ENCODE measurements around the gene ZNF785.
"Not testable (repeated sequence)": the region's sequence is repeated elsewhere in the genome, so short reads cannot be mapped to it uniquely, and the experiment has no call there.

ZNF785 gene

GRCh38 chr16:30585400-30586191 is at the start of gene ZNF785:
Gene ZNF785, minus strand, starts transcription at chr16:30585697. Its CDS starts 86 bp downstream, at chr16:30585611.
- DNase-seq, result peak; percentile 76 to 99 (median 94)

GRCh38 chr16:30633526-30633925 is 48.0 kb upstream of the ZNF785 start:
- DNase-seq, result no peak

- not testable (repeated sequence) for DNase-seq
Measured at GRCh38 chr16:30632454-30632853, 47.0 kb upstream of the ZNF785 start.

GRCh38 chr16:30628628-30629540 is 43.4 kb upstream of the ZNF785 start:
- peak in 53 of 58 donors; percentile 5 to 88 (median 60) for DNase-seq

GRCh38 chr16:30626236-30626635 is 40.7 kb upstream of the ZNF785 start:
- DNase-seq, result no peak

- DNase-seq, result no peak
Measured at GRCh38 chr16:30623536-30624283, 38.2 kb upstream of the ZNF785 start.

- no peak for DNase-seq
Measured at GRCh38 chr16:30622455-30623032, 37.0 kb upstream of the ZNF785 start.

- no peak for DNase-seq
Measured at GRCh38 chr16:30621765-30622164, 36.3 kb upstream of the ZNF785 start.

- no peak for DNase-seq
Measured at GRCh38 chr16:30620169-30620568, 34.7 kb upstream of the ZNF785 start.

- no peak for DNase-seq
Measured at GRCh38 chr16:30619638-30620037, 34.1 kb upstream of the ZNF785 start.

- peak in 6 of 58 donors; percentile 3 to 33 (median 6) for DNase-seq
Measured at GRCh38 chr16:30619202-30619601, 33.7 kb upstream of the ZNF785 start.

GRCh38 chr16:30615358-30616091 is 30.0 kb upstream of the ZNF785 start:
- peak in 23 of 58 donors; percentile 5 to 56 (median 17) for DNase-seq

- DNase-seq, result peak; percentile 73 to 98 (median 93)
Measured at GRCh38 chr16:30609926-30610839, 24.7 kb upstream of the ZNF785 start, which contains the start of gene ZNF689. Gene ZNF689, minus strand, starts transcription at chr16:30610389. Its CDS starts 348 bp downstream, at chr16:30610041.

GRCh38 chr16:30609002-30609925 is 23.8 kb upstream of the ZNF785 start:
- DNase-seq, result peak in 39 of 58 donors; percentile 14 to 74 (median 53)

GRCh38 chr16:30606004-30606403 is 20.5 kb upstream of the ZNF785 start:
- no peak for DNase-seq

- DNase-seq, result peak in 8 of 58 donors; percentile 3 to 32 (median 12)
Measured at GRCh38 chr16:30605158-30605557, 19.7 kb upstream of the ZNF785 start.

- no peak for DNase-seq
Measured at GRCh38 chr16:30604316-30604947, 18.9 kb upstream of the ZNF785 start.

Data from anterior cingulate cortex (tissue), 58 donors.